Measurements from ENCODE around the gene GVQW3. TPM values are rescaled to one million over a fixed set of nuclear protein-coding genes. Genes with fewer than 3 reads are reported as not detected.

The GVQW3 gene
- total RNA-seq (ENCODE audit: low replicate concordance): 1.2 and 1.4 TPM in 2 replicates

GRCh38 chr11:76380977-76381719 is at the start of gene GVQW3, which contains the start of gene THAP12:
GVQW3 (plus strand) TSS chr11:76381323; CDS start chr11:76381829, 506 bp downstream.
THAP12 (minus strand) TSS chr11:76381132; CDS start chr11:76380836, 296 bp downstream.

DNA sequence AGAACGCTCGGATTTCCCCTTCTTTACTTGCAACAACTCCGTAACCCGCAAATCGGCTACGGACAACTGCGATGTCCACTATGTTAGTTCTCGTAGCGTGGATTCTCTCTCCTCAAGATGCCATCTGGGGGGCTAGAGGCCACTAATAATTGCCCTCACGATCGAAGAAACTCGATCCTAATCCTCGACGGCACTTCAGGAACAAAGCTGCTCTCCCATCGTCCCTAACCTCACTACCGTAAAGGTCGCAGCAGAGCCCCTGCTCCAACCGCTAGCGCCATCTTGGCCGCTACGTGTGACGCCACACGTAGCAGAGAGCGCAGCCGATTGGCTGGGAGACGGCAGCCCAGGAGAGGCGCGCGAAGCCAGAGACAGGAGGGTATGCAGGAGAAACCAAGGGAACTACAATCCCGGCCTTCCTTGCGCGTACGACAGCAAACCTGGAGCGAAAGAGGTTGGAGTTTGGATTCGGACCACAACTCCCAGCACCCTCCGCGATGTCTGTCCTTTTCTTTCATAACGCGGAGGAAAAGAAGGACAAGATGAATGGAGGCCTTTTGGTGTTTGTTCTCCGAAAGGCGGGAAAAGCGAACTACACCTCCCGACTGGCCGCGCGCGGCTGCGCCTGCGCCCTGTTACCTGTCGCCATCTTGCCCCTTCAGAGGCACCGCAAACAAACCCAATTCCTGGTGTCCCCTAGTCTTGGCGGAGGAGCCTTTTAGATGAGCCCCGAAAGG is 63.4 kb downstream of the GVQW3 start, which contains the start of gene EMSY:
EMSY (plus strand) TSS at position 635 of the 737 bp plus-strand sequence. CDS start 1,921 bp downstream, outside the sequence.

Other genes starting within 250 kb of the GVQW3 start
- 0.75 and 3.2 TPM in 2 replicates for gene WNT11, start 174.8 kb upstream of the GVQW3 start, total RNA-seq (ENCODE audit: low replicate concordance)
- 15.9 and 33.0 TPM in 2 replicates for gene THAP12, start 191 bp upstream of the GVQW3 start, total RNA-seq (ENCODE audit: low replicate concordance)
- gene EMSY, start 63.7 kb downstream of the GVQW3 start, total RNA-seq (ENCODE audit: low replicate concordance): 5.1 and 6.8 TPM in 2 replicates

All from smooth muscle cell of the coronary artery (primary cell).